ENCODE measurements around the gene PAQR5.
"Not testable (repeated sequence)": the region's sequence is repeated elsewhere in the genome, so short reads cannot be mapped to it uniquely, and the experiment has no call there.

The PAQR5 gene, protein sequence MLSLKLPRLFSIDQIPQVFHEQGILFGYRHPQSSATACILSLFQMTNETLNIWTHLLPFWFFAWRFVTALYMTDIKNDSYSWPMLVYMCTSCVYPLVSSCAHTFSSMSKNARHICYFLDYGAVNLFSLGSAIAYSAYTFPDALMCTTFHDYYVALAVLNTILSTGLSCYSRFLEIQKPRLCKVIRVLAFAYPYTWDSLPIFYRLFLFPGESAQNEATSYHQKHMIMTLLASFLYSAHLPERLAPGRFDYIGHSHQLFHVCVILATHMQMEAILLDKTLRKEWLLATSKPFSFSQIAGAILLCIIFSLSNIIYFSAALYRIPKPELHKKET

DNA sequence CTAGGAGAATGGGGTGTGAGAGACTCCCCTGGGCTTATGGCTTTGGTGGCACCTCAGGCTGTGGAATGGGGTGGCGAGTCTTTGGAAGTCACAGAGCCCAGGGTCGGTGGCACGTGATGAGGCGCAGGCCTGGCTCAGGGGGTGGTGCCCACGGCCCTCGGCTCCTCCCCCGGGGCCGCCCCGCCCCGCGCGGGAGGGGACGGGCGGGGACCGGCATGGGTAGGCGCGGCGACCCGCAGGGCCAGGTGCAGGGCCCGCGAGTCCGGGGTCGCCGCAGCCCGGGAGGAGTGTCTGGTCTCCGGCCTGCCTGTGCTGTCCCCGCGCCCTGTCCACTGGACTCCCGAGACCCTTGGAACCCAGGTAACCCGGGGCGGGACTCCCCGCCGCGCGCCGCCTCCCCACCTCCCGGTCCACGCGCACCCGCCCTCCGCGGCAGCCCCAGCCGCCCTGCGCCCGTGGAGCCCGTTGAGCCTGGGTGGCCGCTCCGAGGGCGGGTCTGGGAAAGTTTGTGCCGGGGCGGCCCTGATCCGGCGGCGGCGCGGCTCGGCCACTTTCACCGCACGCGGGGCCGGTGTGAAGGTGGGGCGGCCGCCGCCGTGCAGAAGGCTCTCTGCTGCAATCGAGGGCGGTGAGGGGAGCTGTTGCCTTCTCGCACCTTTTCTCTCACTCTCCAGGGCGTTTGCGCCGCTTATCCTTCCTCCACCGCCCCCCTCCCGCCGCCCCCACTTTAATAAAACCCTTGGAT is at the start of gene PAQR5:
Gene PAQR5 (plus strand): TSS at position 216 of the 745 bp plus-strand sequence. CDS start 61,169 bp downstream, outside the sequence.
- no peak for DNase-seq

DNA sequence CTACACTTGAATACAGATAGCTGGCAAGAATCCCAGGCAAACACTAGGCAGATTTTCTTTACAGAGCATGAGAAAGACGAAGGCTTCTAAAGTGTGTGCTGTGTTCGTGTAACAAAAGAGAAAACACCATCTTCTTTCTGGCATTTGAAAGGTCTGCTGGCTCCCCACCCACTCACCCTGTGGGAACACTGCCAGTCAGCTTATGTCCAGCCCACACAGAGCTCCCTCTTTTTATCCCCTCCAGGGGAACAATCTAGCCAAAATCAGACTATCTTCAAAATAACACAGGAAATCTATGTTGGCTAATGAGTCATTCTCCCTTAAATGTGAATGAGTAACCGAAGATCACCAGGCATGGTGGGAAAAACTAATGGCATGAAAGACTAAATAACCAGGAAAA is 45.6 kb upstream of the PAQR5 start:
- no peak for DNase-seq

DNA sequence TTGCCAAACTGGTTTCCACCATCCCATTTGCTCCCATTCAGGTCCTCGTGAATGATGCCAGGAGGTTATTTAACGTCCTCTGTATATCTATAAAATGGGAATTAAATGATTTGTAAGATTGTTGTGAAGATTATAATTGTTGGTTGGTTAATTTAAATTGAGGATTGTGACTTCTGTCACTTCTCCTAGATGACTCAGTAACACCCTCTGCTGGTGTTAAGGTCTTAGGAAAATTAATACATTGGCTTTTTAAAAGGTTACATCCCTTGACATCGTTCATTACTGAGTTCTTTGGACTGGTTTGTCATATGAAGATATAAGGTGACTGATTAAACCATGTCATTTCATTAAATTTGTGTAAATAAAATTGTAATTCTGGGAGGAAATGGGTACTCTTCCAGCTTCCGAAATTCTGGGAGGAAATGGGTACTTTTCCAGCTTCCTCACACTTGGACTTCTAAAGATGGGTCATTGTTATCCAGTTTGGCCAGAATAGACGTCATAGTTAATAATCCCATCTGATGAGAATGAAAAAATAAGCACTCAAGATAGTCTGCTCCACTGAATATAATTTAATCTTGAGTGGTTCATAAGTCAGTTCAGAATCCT is 33.3 kb upstream of the PAQR5 start:
- DNase-seq = no peak

DNA sequence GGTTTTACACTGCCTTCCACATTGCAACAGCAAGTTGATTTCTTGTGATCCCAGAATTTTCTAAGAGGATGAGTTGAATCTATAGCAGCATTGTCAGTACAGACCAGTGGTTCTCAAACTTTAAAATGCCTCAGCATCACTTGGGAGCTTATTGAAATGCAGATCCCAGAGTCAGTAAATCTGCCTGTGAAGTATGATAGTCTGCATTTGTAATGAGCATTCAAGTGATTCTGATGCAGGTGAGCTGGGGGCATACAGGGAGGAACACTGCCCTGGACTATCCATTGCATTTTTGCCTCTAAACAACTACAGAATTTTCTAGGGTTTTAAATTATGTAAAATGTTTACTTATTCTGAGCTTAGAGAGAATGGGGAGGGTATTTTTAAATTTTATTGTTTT is 27.5 kb upstream of the PAQR5 start:
- no peak for DNase-seq

DNA sequence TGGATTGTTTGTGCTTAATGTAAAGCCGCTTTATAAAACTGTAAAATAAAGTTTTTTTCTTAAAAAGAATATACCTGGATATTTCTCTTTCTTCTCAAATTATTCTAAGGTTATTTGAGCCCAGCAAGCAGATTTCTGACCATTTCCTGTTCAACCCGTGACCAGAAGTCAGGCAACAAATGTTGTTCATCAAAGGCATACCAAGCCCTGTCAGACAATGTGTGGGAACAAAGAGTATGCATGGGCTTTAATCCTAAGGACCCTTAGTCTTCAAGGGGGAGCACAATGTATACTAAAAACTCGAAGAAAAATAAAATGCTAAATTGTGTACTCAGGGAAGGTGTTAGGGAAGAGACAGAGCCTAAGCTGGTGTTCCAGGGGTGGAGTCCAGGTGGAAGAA is 26.6 kb upstream of the PAQR5 start:
- DNase-seq = no peak

DNA sequence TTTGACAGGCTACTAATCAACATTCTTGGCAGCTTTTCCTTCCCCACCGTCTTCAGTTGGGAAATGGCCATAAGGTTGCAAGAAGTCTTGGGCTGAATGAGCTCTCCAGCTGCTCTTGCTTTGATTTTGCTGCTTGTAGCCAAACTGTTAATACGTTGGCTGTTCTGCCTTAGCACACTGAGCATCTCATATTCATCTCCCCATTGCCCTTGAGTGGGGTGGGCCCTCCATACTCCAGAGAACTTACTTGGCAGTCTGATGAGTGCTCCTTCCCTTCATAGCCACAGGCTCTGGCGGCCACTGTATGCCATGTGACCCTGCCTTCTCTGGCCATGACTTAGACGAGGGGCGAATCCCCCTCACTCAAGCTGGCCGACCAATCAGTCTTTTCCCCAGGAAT is 25.8 kb upstream of the PAQR5 start:
- DNase-seq = no peak

DNA sequence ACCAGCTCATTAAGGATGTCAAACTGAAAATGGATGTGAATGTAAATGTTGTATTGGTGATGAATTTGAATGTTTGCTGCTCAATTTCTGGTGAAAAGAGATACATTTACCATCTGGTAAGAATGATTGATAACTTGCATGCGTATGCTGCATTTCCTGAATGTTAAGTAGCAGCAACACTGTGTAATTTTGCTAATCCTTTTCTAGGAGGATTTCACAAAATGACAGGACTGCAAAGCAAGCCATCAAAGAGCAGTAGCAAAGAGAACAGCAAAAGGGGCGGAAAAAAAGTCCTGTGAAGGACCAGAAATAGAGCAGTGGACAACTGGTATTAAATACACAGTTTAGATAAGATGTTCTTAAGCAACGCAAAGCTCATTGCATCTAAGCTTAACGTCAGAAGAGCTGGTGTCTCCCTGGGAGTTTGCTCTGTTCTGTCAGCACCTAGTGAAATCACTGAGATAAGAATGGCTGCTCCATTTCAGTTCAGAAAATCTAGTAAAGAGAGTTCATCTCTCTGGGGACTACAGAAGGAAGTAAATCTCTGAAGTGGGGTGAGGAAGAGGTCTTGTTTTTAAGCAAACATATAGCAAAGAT is 23.5 kb upstream of the PAQR5 start:
- no peak for DNase-seq

DNA sequence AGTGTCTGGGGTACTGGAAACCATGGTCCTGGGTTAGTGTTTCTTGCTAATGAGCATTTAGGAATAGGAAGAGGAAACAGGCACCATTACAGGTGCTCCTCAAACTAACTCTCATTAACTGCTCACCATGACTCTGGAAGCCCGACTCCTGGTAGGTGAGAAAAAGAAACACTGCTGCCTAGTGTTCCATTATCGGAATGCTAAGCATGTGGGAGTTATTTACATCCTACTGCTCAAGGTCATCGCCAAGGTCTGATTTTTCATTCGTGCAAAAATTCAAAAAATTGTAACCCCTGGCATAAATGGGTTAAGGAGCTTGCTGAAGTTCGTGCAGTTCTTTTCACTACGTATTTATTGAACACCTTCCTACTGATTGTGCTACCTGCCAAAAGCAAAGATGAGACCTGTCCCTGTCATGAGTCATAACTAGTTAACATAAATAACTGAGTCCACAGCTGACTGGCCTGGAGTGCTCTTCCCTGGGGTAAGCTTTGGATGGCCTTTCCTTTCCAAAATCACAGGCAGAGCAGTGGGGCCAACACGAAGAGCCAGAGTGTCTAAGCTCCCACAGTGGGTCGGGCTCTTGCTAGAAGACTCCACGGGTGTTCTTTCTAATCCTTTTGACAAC is 22.7 kb upstream of the PAQR5 start:
- DNase-seq = no peak

DNA sequence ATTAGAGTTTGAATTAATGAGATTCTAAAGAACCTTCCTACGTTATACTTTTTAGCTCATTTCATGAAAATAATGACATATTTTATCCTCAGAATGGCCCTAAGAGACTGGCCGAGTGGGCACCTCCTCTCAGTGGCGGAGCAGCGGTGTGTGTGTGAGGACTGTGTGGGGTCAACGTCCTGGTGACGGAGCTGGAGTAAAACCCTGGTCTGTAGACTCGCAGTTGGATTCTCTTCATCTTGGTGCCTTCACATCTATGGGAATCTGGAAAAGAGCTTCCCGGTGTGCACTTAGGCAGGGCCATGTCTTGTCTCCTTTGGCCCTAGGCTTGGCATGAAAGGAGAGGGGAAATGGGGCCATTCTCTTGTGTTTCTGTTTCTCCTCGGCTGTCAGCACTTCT is 21.4 kb upstream of the PAQR5 start:
- no peak for DNase-seq

DNA sequence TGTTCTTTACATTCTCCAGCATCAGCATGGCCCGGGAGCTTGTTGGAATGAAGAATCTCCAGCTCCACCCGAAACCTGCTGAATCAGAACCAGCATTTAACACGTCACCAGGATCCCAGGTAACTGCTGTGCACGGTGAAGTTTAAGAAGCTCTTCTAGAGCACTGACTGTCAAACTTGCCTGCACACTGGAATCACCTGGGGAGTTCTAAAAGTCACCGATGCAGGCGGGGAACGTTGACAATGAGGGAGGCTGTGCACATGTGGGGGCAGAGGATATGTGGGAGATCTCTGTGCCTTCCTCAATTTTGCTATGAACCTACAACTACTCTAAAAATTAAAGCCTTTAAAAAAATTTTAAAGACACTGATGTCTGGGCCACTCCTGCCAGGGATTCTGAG is 19.1 kb upstream of the PAQR5 start:
- no peak for DNase-seq

DNA sequence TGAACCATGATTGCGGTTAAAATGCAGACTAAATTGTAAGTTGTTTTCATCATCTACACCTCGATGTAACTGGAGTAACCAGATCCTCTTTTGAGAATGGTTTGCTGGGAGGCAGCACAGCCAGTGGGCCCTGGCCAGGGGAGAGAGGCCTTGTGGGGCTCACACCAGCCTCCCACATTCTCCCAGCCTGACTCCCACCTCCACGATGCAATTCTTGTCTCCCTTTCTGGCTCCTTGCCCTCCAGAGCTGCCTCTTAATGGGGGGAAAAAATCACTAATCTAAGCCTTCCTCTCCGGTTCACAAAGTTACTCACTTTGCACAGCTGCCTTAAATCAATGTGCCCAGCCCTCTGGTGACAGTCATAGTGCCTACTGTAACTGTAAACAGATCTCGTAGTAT is 17.9 kb upstream of the PAQR5 start:
- no peak for DNase-seq

DNA sequence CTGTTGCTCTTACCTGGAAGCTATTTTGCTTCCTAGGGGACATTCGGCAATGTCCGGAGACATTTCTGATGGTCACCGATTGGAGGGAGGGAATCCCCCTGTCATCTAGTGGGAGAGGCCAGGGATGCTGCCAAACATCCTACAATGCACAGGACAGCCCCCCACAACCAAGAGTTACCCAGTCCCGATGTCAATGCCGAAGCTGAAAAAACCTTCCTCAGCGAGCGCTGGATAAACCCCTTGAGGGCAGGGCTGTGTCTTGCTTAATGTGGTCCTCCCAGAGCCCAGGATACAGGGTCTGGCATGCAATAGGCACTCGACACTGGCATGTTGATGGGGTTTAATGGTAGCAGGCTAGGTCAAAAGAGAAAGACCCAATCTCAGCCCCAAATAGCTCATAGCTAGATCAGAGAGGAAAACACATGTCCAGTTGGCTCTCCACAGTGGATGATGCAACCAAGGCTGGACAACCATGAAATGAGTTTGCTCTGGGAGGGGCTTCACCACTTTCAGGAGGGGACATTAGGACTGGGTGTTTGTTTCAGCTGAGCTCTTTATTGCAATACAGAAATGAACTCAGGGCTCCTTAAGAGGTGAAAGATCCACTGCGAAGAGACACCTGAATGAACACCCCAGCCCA is 16.5 kb upstream of the PAQR5 start:
- no peak for DNase-seq

DNA sequence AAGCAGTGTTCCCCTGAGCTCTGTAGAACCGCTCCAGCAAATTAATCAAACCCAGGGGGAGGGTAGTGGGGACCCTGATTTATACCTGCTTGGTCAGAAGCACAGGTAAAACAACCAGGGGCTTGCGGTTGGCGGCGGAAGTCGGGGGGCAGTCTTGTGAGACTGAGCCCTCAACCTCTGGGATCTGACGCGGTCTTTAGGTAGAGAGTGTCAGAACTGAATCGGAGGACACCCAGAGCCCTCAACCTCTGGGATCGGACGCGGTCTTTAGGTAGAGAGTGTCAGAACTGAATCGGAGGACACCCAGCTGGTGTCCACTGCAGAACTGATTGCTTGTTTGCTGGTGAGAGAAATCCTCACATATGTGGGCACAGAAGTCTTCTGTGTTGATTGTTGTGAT is 12.9 kb upstream of the PAQR5 start:
- no peak for DNase-seq

DNA sequence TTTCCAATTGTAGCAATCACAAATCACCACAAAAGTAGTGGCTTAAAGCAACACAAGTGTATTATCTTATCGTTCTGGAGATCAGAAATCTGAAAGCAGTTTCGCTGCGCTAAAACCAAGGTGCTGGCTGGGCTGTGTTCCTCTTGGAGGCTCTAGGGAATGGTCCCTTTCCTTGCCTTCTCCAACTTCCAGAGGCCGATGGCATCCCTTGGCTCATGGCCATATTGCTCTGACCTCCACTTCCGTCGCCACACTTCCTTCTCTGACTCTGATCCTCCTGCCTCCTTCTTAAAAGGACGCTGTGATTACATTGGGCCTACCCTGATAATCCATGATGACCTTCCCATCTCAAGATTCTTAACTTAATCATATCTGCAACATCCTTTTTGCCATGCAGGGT is 10.7 kb upstream of the PAQR5 start:
- DNase-seq = no peak

DNA sequence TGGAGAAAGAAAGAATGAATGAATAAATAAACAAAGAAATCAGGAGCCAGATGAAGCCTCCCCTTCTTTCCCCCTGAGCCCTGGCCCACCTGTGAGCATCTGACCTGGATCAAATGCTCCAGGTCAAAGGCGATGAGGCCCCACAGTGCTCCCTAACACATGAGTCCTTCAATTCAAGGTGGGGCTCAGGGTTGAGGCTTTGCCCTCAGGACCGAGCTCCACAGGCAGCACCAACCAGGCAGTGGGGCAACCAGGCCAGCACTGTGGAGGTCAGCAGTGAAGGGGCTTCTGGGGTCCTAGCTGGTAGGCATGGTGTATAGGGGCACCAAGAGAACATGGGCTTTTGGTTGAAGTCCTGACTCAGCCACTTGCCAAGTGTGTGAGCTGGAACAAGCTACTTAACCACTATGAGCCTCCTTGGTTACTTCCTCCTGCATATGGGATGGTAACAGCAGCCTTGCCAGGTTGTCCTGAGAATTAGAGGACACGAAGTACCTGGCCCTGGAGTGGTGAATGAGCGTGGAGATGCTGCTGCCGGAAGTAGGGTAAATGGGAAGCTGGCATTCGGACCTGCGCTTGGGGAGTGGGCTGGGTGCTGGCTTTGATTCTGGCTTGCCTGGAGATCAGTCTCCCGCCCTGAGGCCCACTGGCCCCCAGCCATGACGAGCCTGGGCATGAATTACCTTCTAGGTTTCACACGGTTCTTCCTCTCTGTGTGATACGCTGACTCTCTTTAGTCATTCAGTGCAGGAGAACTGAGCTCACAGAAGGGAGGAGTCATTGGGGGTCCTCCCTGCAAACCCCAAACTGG is 10.0 kb upstream of the PAQR5 start:
- DNase-seq = no peak

DNA sequence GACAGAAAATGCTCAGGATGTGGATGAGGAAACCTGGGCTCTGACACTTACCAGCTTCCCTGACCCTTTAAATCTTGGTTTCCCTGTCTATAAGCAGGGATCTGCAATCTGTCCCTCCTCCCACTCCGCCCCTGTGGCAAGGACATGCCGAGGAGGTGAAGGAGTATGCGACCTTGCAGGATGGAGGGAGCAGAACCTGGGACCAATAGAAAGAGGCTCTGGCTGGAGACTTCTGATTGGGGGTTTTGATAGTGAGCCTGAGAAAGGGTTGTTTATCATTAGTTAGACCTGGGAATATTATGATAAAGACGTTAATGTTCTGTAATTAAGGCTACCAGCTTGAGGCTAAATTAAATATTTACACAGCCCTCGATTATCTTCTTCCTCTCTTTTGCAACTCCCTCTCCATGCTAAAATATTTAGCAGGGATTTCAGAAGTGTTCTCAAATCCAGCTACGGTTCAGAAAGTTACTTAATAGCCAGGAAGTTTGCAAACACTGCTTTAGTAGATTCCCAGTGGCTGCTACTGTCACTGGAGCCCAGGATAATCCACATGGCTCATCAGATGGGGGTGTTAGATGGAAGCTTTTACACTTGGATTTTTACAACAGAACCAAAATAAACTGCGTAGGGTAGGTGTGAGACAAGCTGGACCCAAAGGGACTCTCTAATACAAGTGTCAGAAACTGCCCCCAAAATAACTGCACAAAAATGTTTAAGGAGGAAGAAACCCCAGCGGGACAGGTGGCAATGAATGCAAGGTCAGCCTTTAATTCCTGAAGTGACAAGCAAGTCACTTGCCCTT is 9.2 kb upstream of the PAQR5 start:
- no peak for DNase-seq

DNA sequence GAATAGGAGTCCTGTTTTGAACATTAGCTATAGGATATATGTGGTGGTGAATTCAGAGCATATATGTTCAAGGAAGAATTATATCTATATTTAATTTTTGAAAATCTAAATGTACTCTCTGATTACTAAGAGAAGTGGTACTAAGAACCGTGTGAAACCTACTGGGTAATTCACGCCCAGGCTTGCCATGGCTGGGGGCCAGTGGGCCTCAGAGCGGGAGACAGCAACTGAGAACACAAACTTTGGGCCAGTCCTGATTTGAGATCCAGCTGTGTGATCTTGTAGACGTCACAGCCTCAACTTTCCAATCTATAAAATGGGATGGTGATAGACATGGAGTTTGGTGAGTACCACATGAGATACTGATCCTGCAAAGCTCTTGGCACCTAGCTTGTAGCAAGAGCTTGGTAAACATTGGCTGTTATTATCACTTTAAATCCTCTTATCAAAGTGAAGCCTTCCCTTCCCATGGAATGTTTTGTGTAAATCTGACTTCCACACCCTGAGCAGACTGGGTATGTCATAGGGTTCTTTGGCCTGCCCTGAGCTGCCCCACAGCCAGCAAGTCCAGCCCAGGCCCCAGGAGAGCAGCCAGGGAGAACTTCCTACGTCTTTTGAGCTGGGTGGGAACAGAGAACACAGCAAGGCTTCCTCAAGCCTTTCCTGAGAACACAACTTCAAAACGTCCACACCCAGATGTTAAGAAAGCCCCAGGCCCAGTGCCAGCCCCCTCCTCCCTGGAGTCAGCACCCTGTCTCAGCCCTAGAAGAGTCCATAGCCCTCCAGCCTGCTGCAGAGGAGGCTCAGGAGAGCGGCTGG is 8.2 kb upstream of the PAQR5 start:
- DNase-seq = no peak

DNA sequence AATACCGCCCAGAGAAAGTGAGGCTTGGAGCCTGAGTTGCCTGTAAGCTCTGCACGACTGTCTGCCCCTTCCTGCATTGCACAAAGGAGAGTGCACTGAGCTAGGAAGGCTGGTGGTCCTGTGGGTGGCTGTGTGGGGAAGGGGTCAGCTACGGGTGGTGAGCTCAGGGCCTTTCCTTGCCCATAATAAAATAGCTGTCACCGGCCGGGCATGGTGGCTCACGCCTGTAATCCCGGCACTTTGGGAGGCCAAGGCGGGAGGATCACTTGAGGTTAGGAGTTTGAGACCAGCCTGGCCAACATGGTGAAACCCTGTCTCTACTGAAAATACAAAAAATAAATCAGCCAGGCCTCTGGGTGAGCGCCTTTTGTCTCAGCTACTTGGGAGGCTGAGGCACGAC is 7.1 kb upstream of the PAQR5 start:
- not testable (repeated sequence) for DNase-seq

DNA sequence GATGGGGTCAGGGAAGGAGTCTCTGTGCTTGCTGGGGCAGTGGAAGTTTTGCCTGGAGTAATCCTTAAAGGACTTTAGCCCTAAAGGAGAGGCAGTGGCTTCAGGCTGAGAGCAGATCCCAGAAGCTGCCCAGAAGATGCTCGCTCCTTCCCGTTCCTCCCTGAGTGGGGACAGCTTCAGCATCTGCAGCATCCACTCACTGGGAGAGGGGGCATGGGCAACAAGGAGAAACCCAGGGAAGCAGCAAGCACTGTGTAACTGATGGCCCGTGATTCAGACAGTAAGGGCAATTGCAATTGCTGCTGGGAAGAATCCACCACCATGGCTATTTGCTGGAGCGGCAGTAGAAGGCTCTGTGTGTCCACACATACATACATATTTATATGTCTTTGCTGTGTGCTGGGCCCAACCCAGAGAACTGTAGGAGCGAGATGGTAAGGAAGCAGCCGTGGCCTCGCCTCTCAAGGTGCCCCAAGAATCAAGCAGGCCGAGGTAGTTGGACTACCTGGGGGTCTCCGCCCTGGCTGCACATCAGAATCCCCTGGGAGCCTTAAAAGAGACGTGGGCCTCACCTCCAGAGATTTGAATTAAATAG is 5.8 kb upstream of the PAQR5 start:
- no peak for DNase-seq

All from NK-92 treated with Interleukin-12 subunit alpha and Interleukin-12 subunit beta, amount 100 ng/mL, for 24 hours (cell line).